ENCODE results near the gene STAC3.

DNA sequence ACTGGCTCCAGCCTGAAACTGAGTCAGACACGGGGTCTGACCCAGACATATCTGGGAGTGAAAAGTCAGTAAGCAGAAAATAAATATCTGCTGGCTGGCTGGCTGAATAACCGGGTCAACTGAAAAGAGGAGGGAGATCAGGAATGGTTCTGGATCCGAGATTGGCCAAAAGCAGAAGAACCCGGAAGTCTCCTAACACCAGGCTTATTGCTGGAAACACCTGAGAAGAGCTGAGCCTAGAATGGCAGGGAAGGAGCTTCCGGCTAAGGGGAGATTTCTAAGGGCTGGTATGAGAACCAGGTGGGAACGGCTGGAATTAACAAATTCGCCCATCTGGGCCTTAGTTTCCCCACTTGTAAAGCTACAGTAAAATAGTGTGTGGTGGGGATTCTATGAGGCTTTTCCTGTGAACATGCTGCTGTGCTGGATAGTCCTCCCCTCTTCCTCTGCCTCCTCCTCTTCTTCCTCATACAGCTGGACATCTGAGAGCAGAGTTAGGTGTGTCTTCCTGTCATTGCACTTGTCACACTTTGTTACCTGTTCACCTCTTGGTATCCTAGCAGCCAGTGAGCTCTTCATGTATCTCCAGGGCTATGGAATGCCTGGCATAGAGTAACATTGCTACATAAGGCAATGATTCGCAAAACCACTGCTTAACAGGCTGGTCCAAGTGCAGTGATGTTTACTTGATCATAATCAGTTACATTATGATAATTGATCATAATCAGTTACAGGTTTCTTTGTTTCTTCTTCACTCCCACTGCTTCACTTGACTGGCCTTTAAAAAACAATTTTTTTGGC is 23.5 kb downstream of the STAC3 start:
- TF ChIP-seq CTCF (IDR thresholded peaks at IDR 0.05; ENCODE audit: insufficient read depth, low read length, poor library complexity, severe bottlenecking) (no peak), EZH2phosphoT487 (conservative IDR thresholded peaks at IDR 0.05; ENCODE audit: low read length) (no peak)

Data from SU-DHL-6 (cell line).